Activated CD4-positive, alpha-beta T cell treated with anti-CD3 and anti-CD28 coated beads for 48 hours (primary cell): Measurements from ENCODE around the gene ATP1A4.
"Not testable (repeated sequence)": the region's sequence is repeated elsewhere in the genome, so short reads cannot be mapped to it uniquely, and the experiment has no call there.

Source experiments
- DNase-seq: peaks from one replicate; pipeline ENCODE4 v3.0.0-alpha.2; 2020

ATP1A4 gene

GRCh38 chr1:160124705-160125478 is 26.5 kb upstream of the ATP1A4 start:
- no peak for DNase-seq

- DNase-seq = no peak
Observed at GRCh38 chr1:160125746-160126145, 25.7 kb upstream of the ATP1A4 start.

- DNase-seq = not testable (repeated sequence)
Observed at GRCh38 chr1:160126342-160126741, 25.1 kb upstream of the ATP1A4 start.

GRCh38 chr1:160127381-160127780 is 24.0 kb upstream of the ATP1A4 start:
- no peak for DNase-seq

GRCh38 chr1:160127865-160128523 is 23.4 kb upstream of the ATP1A4 start:
- no peak for DNase-seq

GRCh38 chr1:160128636-160129035 is 22.8 kb upstream of the ATP1A4 start:
- no peak for DNase-seq

GRCh38 chr1:160129046-160129445 is 22.4 kb upstream of the ATP1A4 start:
- no peak for DNase-seq

GRCh38 chr1:160129558-160129957 is 21.8 kb upstream of the ATP1A4 start:
- DNase-seq = no peak

GRCh38 chr1:160129966-160130365 is 21.4 kb upstream of the ATP1A4 start:
- no peak for DNase-seq

GRCh38 chr1:160130486-160130885 is 20.9 kb upstream of the ATP1A4 start:
- DNase-seq = no peak

- DNase-seq = no peak
Observed at GRCh38 chr1:160130939-160131338, 20.5 kb upstream of the ATP1A4 start.

GRCh38 chr1:160131803-160132565 is 19.4 kb upstream of the ATP1A4 start:
- DNase-seq = no peak

- no peak for DNase-seq
Observed at GRCh38 chr1:160133990-160134770, 17.2 kb upstream of the ATP1A4 start.

- DNase-seq = no peak
Observed at GRCh38 chr1:160134791-160135572, 16.4 kb upstream of the ATP1A4 start.

- no peak for DNase-seq
Observed at GRCh38 chr1:160136121-160136925, 15.1 kb upstream of the ATP1A4 start.

- no peak for DNase-seq
Observed at GRCh38 chr1:160136926-160137200, 14.5 kb upstream of the ATP1A4 start.

- no peak for DNase-seq
Observed at GRCh38 chr1:160137216-160137862, 14.1 kb upstream of the ATP1A4 start.

- DNase-seq = no peak
Observed at GRCh38 chr1:160139840-160140239, 11.6 kb upstream of the ATP1A4 start.

GRCh38 chr1:160143695-160144094 is 7.7 kb upstream of the ATP1A4 start:
- no peak for DNase-seq

- no peak for DNase-seq
Observed at GRCh38 chr1:160144921-160145320, 6.5 kb upstream of the ATP1A4 start.

GRCh38 chr1:160146107-160146506 is 5.3 kb upstream of the ATP1A4 start:
- no peak for DNase-seq
